Prostate gland (tissue), 2 donors: ENCODE data around the gene TMEM108.

Experiments
- POLR2A ChIP-seq: fragments of 450-650 bp; IDR thresholded peaks from one replicate; pipeline ENCODE4 v1.6.1; 2016; ENCODE audit warnings: antibody characterized with exemption, mild to moderate bottlenecking
- POLR2AphosphoS5 ChIP-seq: sonication (generic); formaldehyde crosslinking; IDR thresholded peaks from one replicate; pipeline ENCODE4 v1.6.1; 2017; ENCODE audit warnings: antibody characterized with exemption
- TF ChIP-seq, protein P1 (sequence below), 4 experiments: fragments of 200-600 bp in 2 of 4; fragments of 450-650 bp in 2 of 4; sonication (generic) in 2 of 4; IDR thresholded peaks; 1 replicate in 3 of 4; 2 replicates in 1 of 4; pipeline ENCODE4 v1.5.1; 2016 to 2019; ENCODE audit warnings: antibody characterized with exemption in 4 of 4, mild to moderate bottlenecking in 2 of 4, moderate library complexity in 2 of 4

DNA sequence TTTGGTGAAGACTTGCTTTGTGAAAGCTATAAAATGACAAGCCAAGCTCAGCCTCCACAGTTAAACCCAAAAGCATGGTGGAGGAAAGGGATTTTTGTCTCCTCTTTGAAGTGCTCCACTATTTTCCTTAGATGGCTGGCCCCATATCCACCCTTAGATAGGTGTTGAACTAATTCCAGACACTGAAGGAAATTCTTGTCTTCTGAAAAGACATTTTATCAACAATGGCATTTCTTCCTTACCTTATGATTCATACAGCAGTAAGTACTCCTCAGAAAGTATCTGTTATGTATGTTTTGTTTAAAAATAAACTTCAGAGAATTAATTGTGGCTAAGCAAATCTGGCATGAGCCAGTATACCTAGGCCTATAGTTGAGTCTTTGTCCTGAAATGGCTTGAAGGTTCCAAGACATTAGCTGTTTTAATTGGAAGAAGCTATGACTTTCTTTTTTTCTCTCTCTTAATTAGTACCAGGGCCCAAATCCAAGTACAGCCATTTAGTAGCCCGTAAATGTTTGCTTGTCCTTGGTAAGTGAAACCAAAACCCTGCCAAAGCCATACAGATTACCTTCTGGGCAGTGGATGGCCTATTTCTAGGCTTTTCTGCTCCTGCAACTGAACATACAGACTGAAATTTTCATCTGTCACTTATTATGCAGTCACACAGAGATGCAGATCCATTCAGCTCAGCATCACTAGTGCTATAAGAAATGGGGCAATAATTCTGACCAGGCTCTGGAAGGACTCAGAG, 356.5 kb downstream of the TMEM108 start:
- TF ChIP-seq, protein P1, sequence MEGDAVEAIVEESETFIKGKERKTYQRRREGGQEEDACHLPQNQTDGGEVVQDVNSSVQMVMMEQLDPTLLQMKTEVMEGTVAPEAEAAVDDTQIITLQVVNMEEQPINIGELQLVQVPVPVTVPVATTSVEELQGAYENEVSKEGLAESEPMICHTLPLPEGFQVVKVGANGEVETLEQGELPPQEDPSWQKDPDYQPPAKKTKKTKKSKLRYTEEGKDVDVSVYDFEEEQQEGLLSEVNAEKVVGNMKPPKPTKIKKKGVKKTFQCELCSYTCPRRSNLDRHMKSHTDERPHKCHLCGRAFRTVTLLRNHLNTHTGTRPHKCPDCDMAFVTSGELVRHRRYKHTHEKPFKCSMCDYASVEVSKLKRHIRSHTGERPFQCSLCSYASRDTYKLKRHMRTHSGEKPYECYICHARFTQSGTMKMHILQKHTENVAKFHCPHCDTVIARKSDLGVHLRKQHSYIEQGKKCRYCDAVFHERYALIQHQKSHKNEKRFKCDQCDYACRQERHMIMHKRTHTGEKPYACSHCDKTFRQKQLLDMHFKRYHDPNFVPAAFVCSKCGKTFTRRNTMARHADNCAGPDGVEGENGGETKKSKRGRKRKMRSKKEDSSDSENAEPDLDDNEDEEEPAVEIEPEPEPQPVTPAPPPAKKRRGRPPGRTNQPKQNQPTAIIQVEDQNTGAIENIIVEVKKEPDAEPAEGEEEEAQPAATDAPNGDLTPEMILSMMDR (IDR thresholded peaks at IDR 0.05), result no peak
- TF ChIP-seq POLR2A, result no peak
- TF ChIP-seq POLR2AphosphoS5, result no peak
